GM12801 (cell line): ENCODE measurements around the gene WRAP53.

Source experiments
- CTCF ChIP-seq: IDR thresholded peaks from one replicate; pipeline ENCODE4 v1.5.1; 2011; ENCODE audit warnings: control low read depth; ENCODE audit not compliant: insufficient read length; ENCODE audit errors: extremely low read depth

WRAP53 gene

GRCh38 chr17:7651665-7652387 is 36.5 kb upstream of the WRAP53 start:
- no peak for TF ChIP-seq CTCF

GRCh38 chr17:7652388-7653356 is 35.6 kb upstream of the WRAP53 start:
- no peak for TF ChIP-seq CTCF

- no peak for TF ChIP-seq CTCF
Measured at GRCh38 chr17:7654832-7655540, 33.3 kb upstream of the WRAP53 start.

- TF ChIP-seq CTCF: no peak
Measured at GRCh38 chr17:7655541-7655840, 32.8 kb upstream of the WRAP53 start.

- TF ChIP-seq CTCF: no peak
Measured at GRCh38 chr17:7656958-7657609, 31.2 kb upstream of the WRAP53 start.

- TF ChIP-seq CTCF: no peak
Measured at GRCh38 chr17:7667656-7668406, 20.4 kb upstream of the WRAP53 start.
